LHCN-M2 (cell line): ENCODE results near the gene SF3B2. TPM values are rescaled to one million over a fixed set of nuclear protein-coding genes. Genes with fewer than 3 reads are reported as not detected.
"Not testable (repeated sequence)": the region's sequence is repeated elsewhere in the genome, so short reads cannot be mapped to it uniquely, and the experiment has no call there.

Source experiments
- DNase-seq: peaks from one replicate; pipeline ENCODE4 v3.0.0-alpha.2; 2012; ENCODE audit warnings: low read depth
- total RNA-seq: library from RNA; depleted of rRNA; stranded (reverse); fragments of >200 nt; gene quantifications from 2 replicates; pipeline ENCODE4 v1.2.3, GENCODE V29; 2014

Gene SF3B2
- total RNA-seq, 1 experiment from 2014 or later: 163 TPM

DNA sequence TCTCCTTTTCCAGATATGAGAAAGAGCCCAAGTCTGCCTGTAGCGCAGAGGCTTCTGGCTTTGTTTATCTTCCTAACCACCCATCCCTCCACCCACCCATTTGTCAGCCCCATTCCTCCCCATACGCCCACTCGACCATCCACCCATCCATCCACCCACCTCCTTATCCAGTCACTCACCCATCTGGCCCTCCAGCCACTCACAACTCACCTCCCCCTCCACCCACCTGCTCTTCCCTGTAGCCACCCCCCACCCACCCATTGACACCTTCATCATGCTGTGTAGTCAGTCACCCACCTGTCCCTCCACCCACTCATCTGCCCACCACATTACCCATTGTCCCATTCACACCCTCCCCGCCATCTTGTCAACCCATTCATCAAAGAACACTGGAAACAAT, 34.8 kb upstream of the SF3B2 start:
- DNase-seq: no peak

GRCh38 chr11:66020212-66020611, 32.0 kb upstream of the SF3B2 start:
- no peak for DNase-seq

GRCh38 chr11:66020618-66021357, 31.4 kb upstream of the SF3B2 start:
- DNase-seq: peak; percentile 88

GRCh38 chr11:66022401-66023185, 29.6 kb upstream of the SF3B2 start:
- peak; percentile 61 for DNase-seq

DNA sequence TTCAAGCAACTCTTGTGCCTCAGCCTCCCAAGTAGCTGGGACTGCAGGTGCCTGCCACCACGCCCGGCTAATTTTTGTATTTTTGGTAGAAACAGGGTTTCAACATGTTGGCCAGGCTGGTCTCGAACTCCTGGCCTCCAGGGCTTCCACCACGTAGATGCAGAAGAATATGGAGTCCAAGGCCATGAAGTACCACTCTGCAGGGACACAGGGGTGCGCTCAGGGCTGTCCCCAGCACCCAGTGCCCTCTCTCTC, 29.1 kb upstream of the SF3B2 start:
- not testable (repeated sequence) for DNase-seq

DNA sequence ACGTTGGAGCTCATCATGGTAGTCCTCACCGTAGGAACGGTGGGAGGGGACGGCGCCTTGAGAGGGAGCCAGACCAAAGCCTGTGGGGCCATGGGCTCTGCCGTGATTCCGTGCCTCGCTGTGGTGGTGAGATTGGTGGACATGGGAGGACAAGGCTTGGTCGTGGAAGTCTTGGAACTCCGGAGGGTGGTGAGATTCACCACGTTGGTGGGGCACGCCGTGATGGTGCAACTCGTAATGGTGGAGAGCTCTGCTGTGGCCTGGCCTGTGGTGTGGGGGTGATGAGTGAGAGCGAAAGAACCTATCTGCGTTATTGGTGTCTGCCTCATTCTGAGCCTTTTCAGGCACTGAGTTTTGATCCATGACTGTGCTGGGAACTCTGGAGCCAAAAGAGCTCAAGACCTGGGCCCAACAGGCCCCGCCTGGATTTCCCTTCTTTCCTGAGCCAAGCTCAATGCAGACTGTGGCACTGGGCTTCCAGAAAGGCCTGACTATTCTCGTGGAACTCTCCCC, 26.1 kb upstream of the SF3B2 start, which contains the start of gene CATSPER1:
CATSPER1 (minus strand) TSS at position 463 of the 513 bp plus-strand sequence; CDS start at position 363, 100 bp downstream.
- DNase-seq: no peak

- DNase-seq: no peak
Measured at GRCh38 chr11:66032957-66033735, 19.0 kb upstream of the SF3B2 start.

DNA sequence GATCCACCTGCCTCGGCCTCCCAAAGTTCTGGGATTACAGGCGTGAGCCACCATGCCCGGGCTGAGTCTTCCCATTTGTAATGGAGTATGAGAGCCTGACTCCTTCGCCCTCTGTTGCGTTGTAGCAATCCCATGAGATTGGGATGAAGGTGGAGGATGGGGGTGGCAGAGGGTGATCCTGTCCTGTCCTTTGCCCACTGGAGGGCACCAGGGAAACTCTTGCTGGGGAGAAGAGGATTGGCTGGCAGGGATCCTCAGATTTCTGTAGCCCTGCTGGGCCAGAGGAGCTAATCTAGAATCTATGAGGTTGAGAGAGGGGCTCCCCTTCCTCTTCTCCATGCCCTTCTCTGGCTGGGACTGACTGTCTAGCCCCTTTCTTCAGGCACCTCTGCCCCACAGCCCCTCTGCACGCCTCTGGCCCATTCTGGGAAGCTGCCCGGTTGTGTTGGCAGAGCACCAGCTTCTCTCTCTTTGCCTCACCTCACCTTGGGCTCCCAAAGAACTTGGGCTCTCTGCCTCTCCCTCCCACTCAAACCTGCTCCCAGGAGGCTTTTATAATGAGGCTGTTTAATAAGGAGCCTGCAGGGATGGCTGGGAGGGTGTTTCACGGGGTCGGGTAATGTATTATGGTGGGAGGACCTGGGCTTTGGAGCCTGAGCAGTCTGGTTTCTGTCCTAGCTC, 16.4 kb upstream of the SF3B2 start:
- DNase-seq: no peak

DNA sequence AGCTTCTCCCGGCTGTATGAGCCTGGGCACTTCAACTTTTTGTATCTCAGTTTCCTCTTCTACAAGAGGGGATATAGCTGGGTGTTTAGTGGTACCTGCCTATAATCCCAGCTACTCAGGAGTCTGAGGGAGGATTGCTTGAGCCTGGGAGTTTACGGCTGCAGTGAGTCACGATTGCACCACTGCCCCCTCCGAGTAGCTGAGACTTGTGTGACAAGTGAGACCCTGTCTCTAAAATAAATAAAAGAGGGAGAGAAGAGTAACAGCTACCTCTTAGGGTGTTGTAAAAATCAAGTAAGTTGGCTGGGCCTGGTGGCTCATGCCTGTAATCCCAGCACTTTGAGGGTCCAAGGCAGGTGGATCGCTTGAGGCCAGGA, 15.8 kb upstream of the SF3B2 start:
- no peak for DNase-seq

- DNase-seq: no peak
Measured at GRCh38 chr11:66037327-66037726, 14.8 kb upstream of the SF3B2 start.

- DNase-seq: no peak
Measured at GRCh38 chr11:66039765-66040164, 12.4 kb upstream of the SF3B2 start.

GRCh38 chr11:66042227-66042995, 9.8 kb upstream of the SF3B2 start:
- DNase-seq: no peak

- no peak for DNase-seq
Measured at GRCh38 chr11:66042996-66043906, 8.9 kb upstream of the SF3B2 start.

DNA sequence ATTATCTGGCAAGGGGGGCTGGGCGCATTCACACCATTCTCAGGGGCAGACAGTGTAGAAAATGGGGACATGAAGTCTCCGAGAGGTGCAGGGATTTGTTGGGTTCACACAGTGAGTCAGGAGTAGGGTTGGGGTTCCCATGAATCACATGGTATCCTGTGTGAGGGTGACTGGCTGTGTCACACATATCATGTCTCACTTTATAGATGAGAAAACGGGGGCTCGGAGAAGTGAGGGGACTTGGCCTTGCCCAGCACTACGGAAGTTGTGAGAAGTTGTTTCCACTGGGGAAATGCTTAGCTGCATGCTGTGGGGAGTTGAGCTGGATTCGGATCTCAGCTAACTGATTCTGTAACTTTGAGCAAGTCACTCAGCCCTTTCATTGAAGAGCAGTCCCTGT, 7.4 kb upstream of the SF3B2 start:
- peak; percentile 32 for DNase-seq

- peak; percentile 67 for DNase-seq
Measured at GRCh38 chr11:66045177-66045639, 7.0 kb upstream of the SF3B2 start.

DNA sequence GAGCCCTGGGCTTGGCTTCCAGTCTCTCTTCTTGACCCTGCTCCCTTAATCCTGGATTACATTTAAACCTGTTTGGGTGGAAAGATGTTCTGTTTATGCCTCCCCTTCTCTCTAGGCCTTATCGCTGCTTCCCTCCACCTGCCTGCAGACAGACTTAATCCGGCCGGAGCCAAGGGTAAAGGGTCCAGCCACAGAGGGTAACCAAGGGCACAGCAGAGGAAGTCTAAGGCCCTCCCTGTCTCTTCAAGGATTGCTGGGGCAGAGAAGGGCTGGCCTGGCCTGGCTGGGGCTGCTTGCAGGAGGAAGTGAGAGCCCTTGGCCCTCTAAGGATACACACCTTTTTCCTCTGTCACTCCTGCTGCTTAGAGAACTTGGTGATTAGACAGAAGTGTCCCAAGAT, 5.3 kb upstream of the SF3B2 start:
- no peak for DNase-seq

DNA sequence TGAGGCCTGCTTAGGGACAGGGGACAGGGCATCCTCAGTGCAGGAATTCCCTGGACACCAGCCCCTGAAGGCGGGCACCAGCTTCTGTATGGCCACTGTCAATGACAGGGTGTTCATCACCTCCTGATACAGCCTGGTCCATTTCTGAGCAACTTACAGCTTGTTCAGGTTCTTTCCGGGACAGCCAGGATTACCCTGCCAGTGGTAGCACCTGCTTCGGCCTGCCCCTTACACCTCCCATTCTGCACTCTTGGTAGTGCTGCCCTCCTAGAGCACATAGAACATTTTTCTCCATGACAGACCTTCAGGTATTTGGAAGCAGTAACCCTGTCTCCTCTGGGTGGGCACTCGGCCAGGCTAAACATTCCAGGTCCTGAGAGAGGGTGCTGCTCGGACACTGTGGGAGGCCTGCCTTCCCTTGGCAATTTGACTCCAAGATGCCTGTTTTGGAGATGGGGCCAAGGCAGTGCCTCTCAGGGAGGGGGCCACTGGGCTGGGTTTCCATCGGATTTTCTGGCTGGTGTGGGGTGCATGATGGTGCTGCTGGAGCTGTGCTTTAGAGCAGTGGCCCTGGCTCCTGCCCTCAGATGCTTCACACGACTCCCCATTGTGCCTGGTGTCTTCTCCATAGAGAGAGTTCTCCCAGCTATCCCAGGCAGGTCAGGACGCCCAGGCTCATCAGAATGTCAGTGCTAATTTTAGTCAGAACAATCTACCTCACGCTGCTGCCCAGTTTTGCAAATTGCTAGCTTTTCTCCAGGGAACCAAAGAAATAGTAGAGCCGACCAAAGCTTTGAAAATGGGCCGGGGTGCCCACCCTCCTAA, 4.4 kb upstream of the SF3B2 start:
- no peak for DNase-seq

DNA sequence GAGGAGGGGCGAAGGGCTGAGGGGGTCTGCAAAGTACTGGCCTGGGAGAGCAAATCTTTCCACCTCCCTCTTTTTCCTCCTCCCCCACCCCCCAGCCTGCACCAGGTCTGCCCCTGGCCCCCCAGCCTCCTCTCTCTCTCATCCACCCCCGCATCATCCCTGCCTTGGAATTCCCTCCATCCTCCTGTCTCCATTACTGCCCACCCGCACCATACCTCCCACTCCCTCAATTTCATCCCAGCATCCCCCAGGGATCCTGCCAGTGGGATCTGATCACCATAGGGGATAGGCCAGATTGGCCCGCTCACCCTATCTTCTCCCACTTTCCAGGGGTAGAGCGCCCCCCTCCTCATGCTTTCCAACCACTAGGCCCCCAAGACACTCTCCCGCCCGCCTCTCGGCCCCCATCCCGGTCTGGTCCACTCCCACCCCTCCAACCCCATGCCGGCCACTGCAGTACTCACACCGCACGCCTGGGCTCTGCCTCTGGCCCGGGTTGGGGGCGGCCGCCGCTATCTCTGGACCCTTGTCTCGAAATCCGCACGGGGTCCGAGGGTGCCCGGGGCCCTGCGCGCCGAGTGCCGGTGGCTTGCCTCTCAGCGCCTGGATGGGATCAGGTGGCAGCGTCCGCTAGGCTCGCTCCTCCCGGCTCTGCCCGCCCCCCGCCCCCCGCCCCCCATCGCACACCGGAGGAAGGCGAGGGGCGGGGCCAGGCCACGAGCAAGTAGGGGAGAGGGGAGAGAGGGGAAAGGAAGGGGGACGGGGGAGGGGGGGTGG, 3.4 kb upstream of the SF3B2 start, which contains the start of gene GAL3ST3:
GAL3ST3 (minus strand) TSS at position 615 of the 777 bp plus-strand sequence. CDS start 3,746 bp downstream, outside the sequence.
- no peak for DNase-seq
